Sigmoid colon (tissue), 4 donors: ENCODE results near the gene ATXN7L3.

Source experiments
- EP300 ChIP-seq, 4 donors: sonication (generic); formaldehyde crosslinking; IDR thresholded peaks; one replicate each; pipeline ENCODE4 v1.6.1; 2017; ENCODE audit warnings: antibody characterized with exemption in 4 of 4
- POLR2A ChIP-seq, 2 donors: fragments of 450-650 bp; IDR thresholded peaks; one replicate each; pipeline ENCODE4 v1.6.1; 2016; ENCODE audit warnings: antibody characterized with exemption in 2 of 2, mild to moderate bottlenecking in 2 of 2, moderate library complexity in 2 of 2
- POLR2AphosphoS5 ChIP-seq, 4 donors: sonication (generic); formaldehyde crosslinking; IDR thresholded peaks; one replicate each; pipeline ENCODE4 v1.6.1; 2017; ENCODE audit warnings: antibody characterized with exemption in 4 of 4
- TF ChIP-seq, protein P1 (sequence below), 4 experiments: fragments of 450-650 bp in 3 of 4; fragments of 200-600 bp in 1 of 4; IDR thresholded peaks; one replicate each; pipeline ENCODE4 v1.5.1; 2016 to 2019; ENCODE audit warnings: antibody characterized with exemption in 4 of 4, mild to moderate bottlenecking in 3 of 4, moderate library complexity in 2 of 4

- TF ChIP-seq POLR2A (IDR thresholded peaks at IDR 0.05): no peak
- TF ChIP-seq EP300 (IDR thresholded peaks at IDR 0.05): no peak
- TF ChIP-seq, protein P1, sequence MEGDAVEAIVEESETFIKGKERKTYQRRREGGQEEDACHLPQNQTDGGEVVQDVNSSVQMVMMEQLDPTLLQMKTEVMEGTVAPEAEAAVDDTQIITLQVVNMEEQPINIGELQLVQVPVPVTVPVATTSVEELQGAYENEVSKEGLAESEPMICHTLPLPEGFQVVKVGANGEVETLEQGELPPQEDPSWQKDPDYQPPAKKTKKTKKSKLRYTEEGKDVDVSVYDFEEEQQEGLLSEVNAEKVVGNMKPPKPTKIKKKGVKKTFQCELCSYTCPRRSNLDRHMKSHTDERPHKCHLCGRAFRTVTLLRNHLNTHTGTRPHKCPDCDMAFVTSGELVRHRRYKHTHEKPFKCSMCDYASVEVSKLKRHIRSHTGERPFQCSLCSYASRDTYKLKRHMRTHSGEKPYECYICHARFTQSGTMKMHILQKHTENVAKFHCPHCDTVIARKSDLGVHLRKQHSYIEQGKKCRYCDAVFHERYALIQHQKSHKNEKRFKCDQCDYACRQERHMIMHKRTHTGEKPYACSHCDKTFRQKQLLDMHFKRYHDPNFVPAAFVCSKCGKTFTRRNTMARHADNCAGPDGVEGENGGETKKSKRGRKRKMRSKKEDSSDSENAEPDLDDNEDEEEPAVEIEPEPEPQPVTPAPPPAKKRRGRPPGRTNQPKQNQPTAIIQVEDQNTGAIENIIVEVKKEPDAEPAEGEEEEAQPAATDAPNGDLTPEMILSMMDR (IDR thresholded peaks at IDR 0.05): no peak
- no peak for TF ChIP-seq POLR2AphosphoS5 (IDR thresholded peaks at IDR 0.05)
Measured at GRCh38 chr17:44211281-44212265, 11.9 kb upstream of the ATXN7L3 start.
